NT2/D1 (cell line): ENCODE data around the gene SPATA21.

ENCODE experiments used
- DNase-seq: peaks from one replicate; pipeline ENCODE4 v3.0.0-alpha.2; 2011; ENCODE audit warnings: low read depth, low spot score
- H3K27me3 ChIP-seq: 2 replicates; pipeline ENCODE4 v1.6.0; 2011; ENCODE audit warnings: mild to moderate bottlenecking; ENCODE audit not compliant: insufficient read length, insufficient read depth
- H3K36me3 ChIP-seq: 2 replicates; pipeline ENCODE4 v1.6.1; 2011; ENCODE audit warnings: mild to moderate bottlenecking, low read length, mixed read lengths; ENCODE audit not compliant: insufficient read depth, insufficient read length
- H3K4me1 ChIP-seq: 2 replicates; pipeline ENCODE4 v1.5.1; 2011; ENCODE audit not compliant: insufficient read depth, insufficient read length
- H3K4me3 ChIP-seq: 2 replicates; pipeline ENCODE4 v1.5.1; 2011; ENCODE audit warnings: low read depth; ENCODE audit not compliant: insufficient read length
- H3K9ac ChIP-seq: 2 replicates; pipeline ENCODE4 v1.6.0; 2011; ENCODE audit warnings: low read depth; ENCODE audit not compliant: insufficient read length
- H3K9me3 ChIP-seq: 2 replicates; pipeline ENCODE4 v1.5.1; 2011; ENCODE audit warnings: mild to moderate bottlenecking, low read length; ENCODE audit not compliant: insufficient read depth
- SUZ12 ChIP-seq: IDR thresholded peaks from 2 replicates; pipeline ENCODE4 v1.6.1; 2011; ENCODE audit not compliant: insufficient read length, insufficient read depth; ENCODE audit errors: extremely low read depth
- YY1 ChIP-seq: IDR thresholded peaks from 2 replicates; pipeline ENCODE4 v1.6.1; 2011; ENCODE audit not compliant: insufficient read length, insufficient read depth
- ZNF274 ChIP-seq: IDR thresholded peaks from 2 replicates; pipeline ENCODE4 v1.6.1; 2011; ENCODE audit warnings: mild to moderate bottlenecking, low read depth, low read length

Gene SPATA21

GRCh38 chr1:16405441-16405840, 31.8 kb downstream of the SPATA21 start:
- H3K4me3 ChIP-seq, result no peak overlapping the region
- TF ChIP-seq ZNF274 (no peak), SUZ12 (no peak), YY1 (no peak)
- H3K9me3 ChIP-seq, result no peaks in the 10 kb centered on the region
- H3K36me3 ChIP-seq, result no peaks in the 10 kb centered on the region
- H3K27me3 ChIP-seq, result no peaks in the 10 kb centered on the region
- H3K9ac ChIP-seq, result no peak overlapping the region
- no peak for DNase-seq
- H3K4me1 ChIP-seq, result peaks cover 8% of the 10 kb centered on the region

DNA sequence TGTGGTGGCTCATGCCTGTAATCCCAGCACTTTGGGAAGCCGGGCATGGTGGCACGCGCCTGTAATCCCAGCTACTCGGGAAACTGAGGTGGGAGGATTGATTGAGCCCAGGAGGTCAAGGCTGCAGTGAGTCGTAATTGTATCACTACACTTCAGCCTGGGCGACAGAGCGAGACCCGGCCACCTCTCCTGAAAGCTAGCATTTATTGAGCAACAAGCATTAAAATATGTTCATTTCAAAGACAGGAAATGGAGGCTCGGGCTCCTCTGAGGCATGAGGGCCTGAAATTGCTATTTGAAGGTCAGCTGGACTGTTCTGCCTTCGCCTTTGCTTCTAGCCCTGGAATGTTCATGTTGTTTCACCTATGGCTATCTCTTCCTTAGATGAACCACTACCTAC, 34.5 kb downstream of the SPATA21 start:
- no peak for TF ChIP-seq YY1
- TF ChIP-seq ZNF274, result no peak
- TF ChIP-seq SUZ12, result no peak
- no peaks in the 10 kb centered on the region for H3K27me3 ChIP-seq

GRCh38 chr1:16398371-16398953, 38.8 kb downstream of the SPATA21 start:
- Histone ChIP-seq H3K9ac (no peak overlapping the region), H3K9me3 (no peaks in the 10 kb centered on the region), H3K36me3 (peaks cover 55% of the 10 kb centered on the region), H3K4me1 (peaks cover 2% of the 10 kb centered on the region), H3K27me3 (no peaks in the 10 kb centered on the region), H3K4me3 (no peak overlapping the region)
- DNase-seq, result no peak
- no peak for TF ChIP-seq YY1
- TF ChIP-seq ZNF274, result no peak
- TF ChIP-seq SUZ12, result no peak

More for the DNA sequence above, 34.5 kb downstream of the SPATA21 start:
- H3K36me3 ChIP-seq, result peaks cover 14% of the 10 kb centered on the region
- no peak overlapping the region for H3K9ac ChIP-seq
- DNase-seq, result no peak
- no peak overlapping the region for H3K4me3 ChIP-seq
- peaks cover 8% of the 10 kb centered on the region for H3K4me1 ChIP-seq
- no peaks in the 10 kb centered on the region for H3K9me3 ChIP-seq

GRCh38 chr1:16397120-16397519, 40.1 kb downstream of the SPATA21 start:
- DNase-seq, result no peak
- H3K9me3 ChIP-seq, result no peaks in the 10 kb centered on the region
- no peaks in the 10 kb centered on the region for H3K27me3 ChIP-seq
- TF ChIP-seq ZNF274 (no peak), SUZ12 (no peak), YY1 (no peak)
- no peak overlapping the region for H3K4me3 ChIP-seq
- H3K4me1 ChIP-seq, result peaks cover 3% of the 10 kb centered on the region
- no peak overlapping the region for H3K9ac ChIP-seq
- H3K36me3 ChIP-seq, result peaks cover 68% of the 10 kb centered on the region

DNA sequence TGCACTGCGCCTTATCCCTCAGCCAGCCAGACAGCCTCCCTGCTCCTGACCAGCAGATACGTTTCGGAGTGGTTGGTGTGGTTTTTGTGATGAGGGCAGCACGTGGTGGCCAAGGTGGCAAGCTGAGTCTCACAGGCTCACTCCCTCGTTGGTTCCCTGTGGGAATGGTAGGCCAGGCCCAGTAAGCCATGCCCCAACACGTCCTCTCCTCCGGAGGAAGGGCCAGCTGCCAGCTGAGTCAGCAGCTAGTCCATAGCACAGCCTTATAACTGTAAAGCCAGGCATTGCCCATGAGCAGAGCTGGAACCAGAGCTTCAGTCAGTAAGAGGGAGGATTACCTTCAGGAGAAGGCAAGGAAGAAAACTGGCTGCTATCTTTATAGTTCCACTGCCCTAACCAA, 40.6 kb downstream of the SPATA21 start:
- no peak for DNase-seq
- Histone ChIP-seq H3K4me3 (no peak overlapping the region), H3K36me3 (peaks cover 69% of the 10 kb centered on the region), H3K9ac (no peak overlapping the region), H3K4me1 (peaks cover 5% of the 10 kb centered on the region), H3K9me3 (no peaks in the 10 kb centered on the region), H3K27me3 (no peaks in the 10 kb centered on the region)
- TF ChIP-seq YY1, result no peak
- no peak for TF ChIP-seq ZNF274
- no peak for TF ChIP-seq SUZ12

- DNase-seq, result no peak
- Histone ChIP-seq H3K4me1 (peaks cover 10% of the 10 kb centered on the region), H3K4me3 (no peak overlapping the region), H3K27me3 (no peaks in the 10 kb centered on the region), H3K36me3 (peaks cover 80% of the 10 kb centered on the region), H3K9me3 (no peaks in the 10 kb centered on the region), H3K9ac (no peak overlapping the region)
- TF ChIP-seq SUZ12 (no peak), ZNF274 (no peak), YY1 (no peak)
These were observed 42.2 kb downstream of the SPATA21 start for GRCh38 chr1:16394977-16395376.

DNA sequence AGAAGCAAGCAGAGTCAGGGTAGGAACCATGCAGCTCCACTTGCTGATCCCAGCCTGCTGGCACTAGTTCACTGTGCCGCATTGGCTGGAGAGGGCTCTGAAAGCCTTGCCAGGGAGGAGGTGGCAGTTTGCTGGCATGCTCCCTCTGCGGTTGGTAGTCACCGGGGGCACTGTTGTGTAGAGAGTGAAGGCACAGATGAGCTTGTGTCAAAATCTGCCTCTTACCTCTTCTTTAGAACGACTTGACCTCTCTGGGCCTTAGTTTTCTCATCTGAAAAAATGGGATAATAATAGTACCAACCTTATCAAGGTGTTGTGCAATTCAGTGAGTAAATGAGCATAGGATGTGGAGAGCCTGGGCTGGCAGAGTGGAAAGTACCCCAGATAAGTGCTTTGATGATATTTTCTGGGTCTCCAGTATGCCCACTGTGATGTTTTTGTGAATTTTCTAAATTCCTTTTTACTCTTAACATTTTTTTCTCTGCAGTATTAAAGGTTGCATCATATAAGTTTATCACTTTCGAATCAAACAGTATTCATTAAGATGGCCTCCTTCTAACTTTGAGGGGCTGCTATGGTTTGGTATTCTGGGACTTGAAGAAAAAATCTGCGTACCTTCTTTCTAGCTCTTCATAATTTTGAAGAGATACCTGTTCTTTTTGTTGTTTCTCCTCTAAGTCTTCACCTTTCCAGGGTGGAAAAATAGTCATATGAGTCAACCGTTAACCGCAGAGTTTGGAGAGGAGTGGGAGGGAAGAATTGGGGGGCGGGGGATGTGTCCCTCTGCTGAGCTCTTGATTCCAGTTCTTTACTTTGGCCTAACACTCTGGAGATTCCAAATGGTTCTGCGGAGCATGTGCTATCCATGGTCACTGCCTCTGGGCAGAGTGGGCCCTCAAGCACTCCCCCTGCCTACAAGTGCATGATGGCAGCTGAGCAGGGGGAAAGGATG, 43.4 kb downstream of the SPATA21 start:
- no peaks in the 10 kb centered on the region for H3K9me3 ChIP-seq
- DNase-seq, result no peak
- H3K27me3 ChIP-seq, result no peaks in the 10 kb centered on the region
- peaks cover 10% of the 10 kb centered on the region for H3K4me1 ChIP-seq
- no peak overlapping the region for H3K4me3 ChIP-seq
- no peak overlapping the region for H3K9ac ChIP-seq
- no peak for TF ChIP-seq YY1
- TF ChIP-seq SUZ12, result no peak
- no peak for TF ChIP-seq ZNF274
- H3K36me3 ChIP-seq, result peaks cover 74% of the 10 kb centered on the region
